ENCODE measurements around the gene DNLZ.

Gene DNLZ

GRCh38 chr9:136370687-136371532, 7.4 kb upstream of the DNLZ start:
- H4K20me1 ChIP-seq (ENCODE audit: control insufficient read depth, insufficient read depth, low read depth, low read length): no peaks in the 10 kb centered on the region
- H3K27me3 ChIP-seq (ENCODE audit: control insufficient read depth, low read length): no peaks in the 10 kb centered on the region
- no peaks in the 10 kb centered on the region for H3K9me3 ChIP-seq (ENCODE audit: control insufficient read depth, insufficient read depth, low read length)
- no peaks in the 10 kb centered on the region for H3K9me2 ChIP-seq (replicated peaks; ENCODE audit: control insufficient read depth, low read length)
- peaks cover 8% of the 10 kb centered on the region; the same call in 1 of the 2 replicates for H3K4me1 ChIP-seq (ENCODE audit: control insufficient read depth, low read length)
- peaks cover 10% of the 10 kb centered on the region; the same call in 1 of the 2 replicates for H3K36me3 ChIP-seq (ENCODE audit: control insufficient read depth, low read length)
- no peak overlapping the region for H3K27ac ChIP-seq (ENCODE audit: low read depth, low read length)
- no peak overlapping the region for H3K4me2 ChIP-seq (ENCODE audit: low read length)
- H3K4me3 ChIP-seq (ENCODE audit: low read length): no peak overlapping the region
- TF ChIP-seq EZH2phosphoT487 (IDR thresholded peaks at IDR 0.05; ENCODE audit: borderline replicate concordance, low read length): no peak
- TF ChIP-seq, protein P1, sequence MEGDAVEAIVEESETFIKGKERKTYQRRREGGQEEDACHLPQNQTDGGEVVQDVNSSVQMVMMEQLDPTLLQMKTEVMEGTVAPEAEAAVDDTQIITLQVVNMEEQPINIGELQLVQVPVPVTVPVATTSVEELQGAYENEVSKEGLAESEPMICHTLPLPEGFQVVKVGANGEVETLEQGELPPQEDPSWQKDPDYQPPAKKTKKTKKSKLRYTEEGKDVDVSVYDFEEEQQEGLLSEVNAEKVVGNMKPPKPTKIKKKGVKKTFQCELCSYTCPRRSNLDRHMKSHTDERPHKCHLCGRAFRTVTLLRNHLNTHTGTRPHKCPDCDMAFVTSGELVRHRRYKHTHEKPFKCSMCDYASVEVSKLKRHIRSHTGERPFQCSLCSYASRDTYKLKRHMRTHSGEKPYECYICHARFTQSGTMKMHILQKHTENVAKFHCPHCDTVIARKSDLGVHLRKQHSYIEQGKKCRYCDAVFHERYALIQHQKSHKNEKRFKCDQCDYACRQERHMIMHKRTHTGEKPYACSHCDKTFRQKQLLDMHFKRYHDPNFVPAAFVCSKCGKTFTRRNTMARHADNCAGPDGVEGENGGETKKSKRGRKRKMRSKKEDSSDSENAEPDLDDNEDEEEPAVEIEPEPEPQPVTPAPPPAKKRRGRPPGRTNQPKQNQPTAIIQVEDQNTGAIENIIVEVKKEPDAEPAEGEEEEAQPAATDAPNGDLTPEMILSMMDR (IDR thresholded peaks at IDR 0.05; ENCODE audit: low read depth, low read length, poor library complexity, severe bottlenecking): no peak
- no peaks in the 10 kb centered on the region for H3K79me2 ChIP-seq (ENCODE audit: control insufficient read depth, low read length)
- no peaks in the 10 kb centered on the region for H3F3A ChIP-seq (ENCODE audit: control insufficient read depth, insufficient read depth)

DNA sequence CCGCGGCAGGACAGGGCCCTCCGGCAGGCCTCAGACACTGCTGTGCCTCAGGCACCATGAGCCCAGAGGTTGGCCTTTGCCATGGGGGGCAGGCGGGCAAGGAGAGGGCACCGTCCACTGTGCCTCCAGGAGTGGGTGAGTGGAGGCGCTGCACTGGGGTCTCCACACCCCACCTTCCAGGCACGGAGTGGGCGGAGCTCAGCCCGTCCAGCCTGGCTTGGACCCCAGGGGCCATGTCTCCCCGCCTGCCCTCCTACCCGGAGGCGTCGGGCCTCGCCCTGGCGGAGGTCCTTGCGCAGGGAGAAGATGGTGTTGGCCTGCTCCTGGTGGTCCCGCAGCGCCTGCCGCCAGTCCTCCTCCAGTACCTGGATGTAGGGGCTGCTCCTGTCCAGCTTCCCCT, 6.5 kb upstream of the DNLZ start:
- peaks cover 12% of the 10 kb centered on the region for H3K4me1 ChIP-seq (ENCODE audit: control insufficient read depth, low read length)
- H3K36me3 ChIP-seq (ENCODE audit: control insufficient read depth, low read length): peaks cover 2% of the 10 kb centered on the region; the same call in 1 of the 2 replicates
- no peak overlapping the region for H3K27ac ChIP-seq (ENCODE audit: low read depth, low read length)
- no peaks in the 10 kb centered on the region for H3K9me3 ChIP-seq (ENCODE audit: control insufficient read depth, insufficient read depth, low read length)
- no peaks in the 10 kb centered on the region for H3K27me3 ChIP-seq (ENCODE audit: control insufficient read depth, low read length)
- H3K9me2 ChIP-seq (replicated peaks; ENCODE audit: control insufficient read depth, low read length): no peaks in the 10 kb centered on the region
- no peaks in the 10 kb centered on the region for H3F3A ChIP-seq (ENCODE audit: control insufficient read depth, insufficient read depth)
- no peaks in the 10 kb centered on the region for H4K20me1 ChIP-seq (ENCODE audit: control insufficient read depth, insufficient read depth, low read depth, low read length)
- no peaks in the 10 kb centered on the region for H3K79me2 ChIP-seq (ENCODE audit: control insufficient read depth, low read length)
- TF ChIP-seq, protein P1 (IDR thresholded peaks at IDR 0.05; ENCODE audit: low read depth, low read length, poor library complexity, severe bottlenecking): no peak
- H3K4me3 ChIP-seq (ENCODE audit: low read length): no peak overlapping the region
- H3K4me2 ChIP-seq (ENCODE audit: low read length): no peak overlapping the region

- no peaks in the 10 kb centered on the region for H3F3A ChIP-seq (ENCODE audit: control insufficient read depth, insufficient read depth)
- H3K9me3 ChIP-seq (ENCODE audit: control insufficient read depth, insufficient read depth, low read length): no peaks in the 10 kb centered on the region
- no peak overlapping the region for H3K27ac ChIP-seq (ENCODE audit: low read depth, low read length)
- H4K20me1 ChIP-seq (ENCODE audit: control insufficient read depth, insufficient read depth, low read depth, low read length): no peaks in the 10 kb centered on the region
- H3K36me3 ChIP-seq (ENCODE audit: control insufficient read depth, low read length): no peaks in the 10 kb centered on the region
- H3K9me2 ChIP-seq (replicated peaks; ENCODE audit: control insufficient read depth, low read length): no peaks in the 10 kb centered on the region
- no peak for TF ChIP-seq EZH2phosphoT487 (IDR thresholded peaks at IDR 0.05; ENCODE audit: borderline replicate concordance, low read length)
- TF ChIP-seq, protein P1 (IDR thresholded peaks at IDR 0.05; ENCODE audit: low read depth, low read length, poor library complexity, severe bottlenecking): no peak
- H3K79me2 ChIP-seq (ENCODE audit: control insufficient read depth, low read length): no peaks in the 10 kb centered on the region
- H3K4me1 ChIP-seq (ENCODE audit: control insufficient read depth, low read length): peaks cover 17% of the 10 kb centered on the region
- H3K4me2 ChIP-seq (ENCODE audit: low read length): no peak overlapping the region
- H3K4me3 ChIP-seq (ENCODE audit: low read length): no peak overlapping the region
- no peaks in the 10 kb centered on the region for H3K27me3 ChIP-seq (ENCODE audit: control insufficient read depth, low read length)
Measured at GRCh38 chr9:136368190-136368589, 4.6 kb upstream of the DNLZ start.
